Type B pancreatic cell (in vitro differentiated cells): ENCODE results near the gene ABCB7. TPM values are rescaled to one million over a fixed set of nuclear protein-coding genes. Genes with fewer than 3 reads are reported as not detected.

ENCODE experiments used
- DNase-seq: peaks from one replicate; pipeline ENCODE4 v3.0.0; 2021; ENCODE audit warnings: mixed read lengths; ENCODE audit not compliant: unreplicated experiment; ENCODE audit errors: extremely low spot score
- H3K27ac Mint-ChIP-seq: 2 replicates; pipeline ENCODE4 v1.8.0; 2021; ENCODE audit warnings: mild to moderate bottlenecking, mixed read lengths
- H3K27me3 Mint-ChIP-seq: 2 replicates; pipeline ENCODE4 v1.8.0; 2021; ENCODE audit warnings: mixed read lengths
- H3K36me3 Mint-ChIP-seq: 2 replicates; pipeline ENCODE4 v1.8.0; 2021; ENCODE audit warnings: mixed read lengths
- H3K4me1 Mint-ChIP-seq: one replicate; pipeline ENCODE4 v1.8.0; 2021; ENCODE audit warnings: mixed read lengths; ENCODE audit not compliant: unreplicated experiment
- H3K4me3 Mint-ChIP-seq: 2 replicates; pipeline ENCODE4 v1.8.0; 2021; ENCODE audit warnings: mild to moderate bottlenecking, mixed read lengths
- H3K9me3 Mint-ChIP-seq: 2 replicates; pipeline ENCODE4 v1.8.0; 2021; ENCODE audit warnings: mixed read lengths
- CTCF ChIP-seq: fragments of 200-600 bp; sonication (generic); conservative IDR thresholded peaks from 2 replicates; pipeline ENCODE4 v1.5.0; 2021; ENCODE audit warnings: antibody characterized with exemption, mild to moderate bottlenecking
- total RNA-seq: library from RNA; stranded (reverse); gene quantifications from 2 replicates; pipeline ENCODE4 v1.2.1, GENCODE V29; 2021; ENCODE audit warnings: low replicate concordance

ABCB7 gene
- total RNA-seq, 1 donor from 2014 or later = 30.5 TPM

- no peaks in the 10 kb centered on the region for H3K27me3 Mint-ChIP-seq
- no peak overlapping the region for H3K27ac Mint-ChIP-seq
- no peak for TF ChIP-seq CTCF
- no peaks in the 10 kb centered on the region for H3K9me3 Mint-ChIP-seq
- H3K36me3 Mint-ChIP-seq = peaks cover 7% of the 10 kb centered on the region
- no peak for DNase-seq
- H3K4me3 Mint-ChIP-seq = no peak overlapping the region
- H3K4me1 Mint-ChIP-seq = no peaks in the 10 kb centered on the region
Observed at GRCh38 chrX:75084757-75085156, 71.3 kb downstream of the ABCB7 start.

GRCh38 chrX:75076429-75076828, 79.7 kb downstream of the ABCB7 start:
- H3K9me3 Mint-ChIP-seq = no peaks in the 10 kb centered on the region
- no peaks in the 10 kb centered on the region for H3K27me3 Mint-ChIP-seq
- no peak for DNase-seq
- TF ChIP-seq CTCF = no peak
- H3K36me3 Mint-ChIP-seq = no peaks in the 10 kb centered on the region
- no peak overlapping the region for H3K4me3 Mint-ChIP-seq
- H3K27ac Mint-ChIP-seq = no peak overlapping the region
- H3K4me1 Mint-ChIP-seq = no peaks in the 10 kb centered on the region

- Mint-ChIP-seq H3K9me3 (no peaks in the 10 kb centered on the region), H3K4me3 (no peak overlapping the region), H3K36me3 (peaks cover 4% of the 10 kb centered on the region), H3K27ac (no peak overlapping the region), H3K27me3 (no peaks in the 10 kb centered on the region), H3K4me1 (no peaks in the 10 kb centered on the region)
- TF ChIP-seq CTCF = no peak
- DNase-seq = no peak
Observed at GRCh38 chrX:75074475-75074874, 81.6 kb downstream of the ABCB7 start.

GRCh38 chrX:75071334-75071733, 84.7 kb downstream of the ABCB7 start:
- no peak overlapping the region for H3K27ac Mint-ChIP-seq
- peaks cover 4% of the 10 kb centered on the region for H3K36me3 Mint-ChIP-seq
- no peaks in the 10 kb centered on the region for H3K4me1 Mint-ChIP-seq
- H3K9me3 Mint-ChIP-seq = no peaks in the 10 kb centered on the region
- DNase-seq = no peak
- H3K4me3 Mint-ChIP-seq = no peak overlapping the region
- H3K27me3 Mint-ChIP-seq = no peaks in the 10 kb centered on the region
- TF ChIP-seq CTCF = no peak

GRCh38 chrX:75067931-75068330, 88.2 kb downstream of the ABCB7 start:
- no peak overlapping the region for H3K27ac Mint-ChIP-seq
- H3K36me3 Mint-ChIP-seq = peaks cover 4% of the 10 kb centered on the region
- no peaks in the 10 kb centered on the region for H3K9me3 Mint-ChIP-seq
- no peak for DNase-seq
- H3K4me3 Mint-ChIP-seq = no peak overlapping the region
- no peaks in the 10 kb centered on the region for H3K27me3 Mint-ChIP-seq
- TF ChIP-seq CTCF = no peak
- no peaks in the 10 kb centered on the region for H3K4me1 Mint-ChIP-seq

- no peak overlapping the region for H3K27ac Mint-ChIP-seq
- no peaks in the 10 kb centered on the region for H3K9me3 Mint-ChIP-seq
- H3K36me3 Mint-ChIP-seq = peaks cover 3% of the 10 kb centered on the region
- no peak overlapping the region for H3K4me3 Mint-ChIP-seq
- TF ChIP-seq CTCF = no peak
- no peak for DNase-seq
- H3K27me3 Mint-ChIP-seq = no peaks in the 10 kb centered on the region
- H3K4me1 Mint-ChIP-seq = no peaks in the 10 kb centered on the region
Observed at GRCh38 chrX:75061701-75062100, 94.4 kb downstream of the ABCB7 start.
